Endometrium (tissue), 2 donors: ENCODE results near the gene CFI.
"Not testable (repeated sequence)": the region's sequence is repeated elsewhere in the genome, so short reads cannot be mapped to it uniquely, and the experiment has no call there.

Experiments
- FAIRE-seq: peaks from 2 replicates; lab custom pipeline; 2012; peaks lifted over from hg19 to GRCh38; lab: Jason Lieb, UNC
- donor health status: control.
- donor health status: control.

Gene CFI

DNA sequence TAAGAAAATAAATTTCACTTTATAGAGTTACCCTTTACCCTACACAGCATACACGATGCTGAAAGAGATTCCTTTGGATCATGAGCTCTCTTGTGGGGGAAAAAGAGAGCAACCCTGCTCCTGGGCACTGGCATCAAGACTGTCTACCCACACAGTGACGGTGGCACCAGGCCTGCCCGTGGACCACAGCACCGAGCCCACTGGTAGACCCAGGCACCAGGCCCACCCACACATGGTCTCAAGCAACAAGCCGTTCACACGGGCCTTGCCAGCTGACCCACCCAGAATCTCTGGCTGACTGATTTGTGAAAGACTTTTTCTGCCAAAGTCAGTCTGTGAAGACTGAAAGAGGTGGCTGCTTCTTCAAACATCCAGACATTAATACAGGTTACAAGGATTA, 6.7 kb downstream of the CFI start:
- no peak for FAIRE-seq

DNA sequence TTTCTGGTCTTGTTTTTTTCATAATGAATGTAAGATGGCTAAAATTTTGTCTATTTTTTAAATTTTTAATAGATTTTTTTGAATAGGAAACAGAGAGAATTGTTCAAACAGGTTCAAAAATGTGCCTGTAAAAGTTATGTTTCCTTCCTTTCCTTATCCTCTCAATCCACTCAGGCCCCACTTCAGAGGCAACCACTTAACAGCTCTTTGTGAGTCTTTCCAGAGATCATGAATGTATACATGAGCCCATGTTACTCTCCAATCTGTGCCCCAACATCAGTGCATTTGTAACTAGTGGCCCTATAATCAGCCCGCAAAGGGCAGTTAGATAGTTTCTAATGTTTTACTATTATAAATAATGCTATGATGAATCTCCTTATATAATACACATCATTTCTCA, 14.0 kb downstream of the CFI start:
- no peak for FAIRE-seq

DNA sequence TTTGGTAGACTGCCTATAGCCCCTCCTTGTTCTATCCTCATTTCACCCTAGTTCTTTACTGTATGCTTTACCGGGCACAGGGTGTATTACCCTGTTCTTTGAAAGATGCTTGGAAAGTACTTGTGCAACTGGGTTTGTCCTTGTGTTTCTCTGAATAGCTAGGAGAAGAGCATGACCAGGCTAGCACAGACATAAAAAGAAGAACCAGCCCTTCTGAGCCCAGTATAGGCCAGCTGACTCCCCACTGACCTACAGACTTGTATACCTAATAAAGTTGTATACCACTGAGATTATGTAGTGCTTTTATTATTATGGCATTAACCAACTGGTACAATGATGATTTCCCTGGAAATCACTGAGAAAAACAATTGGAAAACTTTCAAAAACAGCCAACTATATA, 15.0 kb downstream of the CFI start:
- FAIRE-seq: no peak

DNA sequence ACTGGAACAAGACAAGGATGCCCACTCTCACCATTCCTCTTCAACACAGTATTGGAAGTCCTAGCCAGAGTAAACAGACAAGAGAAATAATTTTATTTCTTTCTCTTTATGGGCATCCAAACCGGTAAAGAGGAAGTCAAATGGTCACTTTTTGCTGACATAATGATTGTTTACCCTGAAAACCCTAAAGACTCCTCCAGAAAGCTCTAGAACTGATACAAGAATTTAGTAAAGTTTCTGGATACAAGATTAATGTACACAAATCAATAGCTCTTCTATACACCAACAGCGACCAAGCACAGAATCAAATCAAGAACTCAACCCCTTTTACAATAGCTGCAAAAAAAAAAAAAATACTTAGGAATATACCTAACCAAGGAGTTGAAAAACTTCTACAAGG, 19.7 kb downstream of the CFI start:
- FAIRE-seq: not testable (repeated sequence)

DNA sequence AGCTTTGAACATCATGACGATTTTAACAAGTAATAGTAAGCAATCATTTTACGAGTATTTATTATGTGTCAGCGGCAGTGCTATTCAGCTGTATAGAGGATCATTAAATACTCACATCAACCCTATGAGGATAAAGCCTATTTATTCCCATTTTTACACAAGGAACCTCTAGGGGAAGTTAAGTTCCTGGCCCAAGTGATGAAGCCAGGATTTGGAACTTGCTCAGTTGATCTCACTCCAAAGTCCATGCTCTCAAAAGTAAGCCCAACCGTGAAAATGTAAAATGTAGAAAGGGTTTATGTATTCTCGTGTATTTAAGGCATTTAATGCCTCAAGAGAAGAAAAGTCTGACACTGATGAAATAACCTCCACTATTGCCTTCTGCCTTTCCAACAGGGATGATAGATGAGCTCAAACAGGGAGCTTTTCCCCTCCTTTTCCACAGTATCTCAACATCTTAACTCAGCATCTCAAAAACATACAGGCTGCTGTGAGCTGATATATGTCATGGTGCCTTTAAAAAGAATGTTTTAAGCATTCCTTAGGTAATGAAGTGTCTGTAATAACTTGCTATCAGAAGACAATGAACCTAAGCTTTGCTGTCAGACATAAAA, 36.9 kb downstream of the CFI start:
- no peak for FAIRE-seq

DNA sequence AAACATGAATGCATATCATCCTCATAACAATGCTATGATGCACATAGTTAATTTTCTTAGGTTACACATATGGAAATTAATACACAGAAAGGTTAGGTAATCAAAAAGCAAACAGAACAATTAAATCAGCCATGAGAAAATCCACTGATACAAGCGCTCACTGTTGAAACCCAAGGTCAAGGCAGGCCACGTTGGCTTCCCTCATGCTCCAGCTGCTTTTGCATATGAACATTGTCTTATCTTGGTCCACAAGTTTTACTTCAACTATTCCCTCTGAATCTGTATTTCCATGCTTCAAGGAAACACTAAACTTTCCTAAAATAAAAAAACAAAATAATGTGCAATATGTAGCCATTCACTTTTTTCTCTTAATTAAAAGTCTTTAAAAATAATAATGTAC, 37.4 kb downstream of the CFI start:
- FAIRE-seq: no peak

DNA sequence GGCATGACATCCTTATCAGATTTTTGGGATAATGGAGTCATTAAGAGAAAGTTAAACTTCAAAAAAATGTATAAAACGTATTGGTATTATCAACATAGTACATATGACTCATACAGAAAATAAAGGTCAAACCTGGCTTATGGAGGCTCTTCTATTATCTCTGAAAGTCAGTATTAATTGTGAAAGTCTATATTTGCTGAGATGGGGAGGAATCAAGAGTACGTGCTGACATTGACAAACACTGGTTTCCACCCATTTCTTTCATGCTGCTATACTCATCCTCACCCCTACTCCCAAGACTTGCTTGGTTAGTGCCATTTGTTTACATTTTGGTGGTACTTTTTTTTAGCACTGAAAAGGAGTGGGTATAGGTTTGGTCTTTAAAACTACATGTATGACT, 41.1 kb downstream of the CFI start:
- FAIRE-seq: no peak

DNA sequence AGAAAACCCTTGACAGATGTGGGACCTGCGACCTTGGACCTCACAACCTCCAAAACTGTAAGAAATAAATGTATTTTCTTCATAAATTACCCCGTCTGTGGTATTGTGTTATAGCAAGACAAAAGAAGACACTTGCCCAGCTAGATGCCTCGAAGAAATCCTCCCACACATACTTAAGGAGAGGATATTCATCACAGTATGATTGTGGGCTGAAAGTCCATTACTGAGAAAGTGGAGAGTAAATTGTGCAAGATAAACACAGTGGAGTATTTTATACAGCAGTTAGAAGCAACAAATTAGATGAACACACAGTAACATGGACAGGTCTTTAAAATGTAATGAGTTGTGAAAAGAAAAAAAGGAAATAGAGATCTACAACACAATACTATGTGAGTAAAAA, 46.1 kb downstream of the CFI start:
- no peak for FAIRE-seq

DNA sequence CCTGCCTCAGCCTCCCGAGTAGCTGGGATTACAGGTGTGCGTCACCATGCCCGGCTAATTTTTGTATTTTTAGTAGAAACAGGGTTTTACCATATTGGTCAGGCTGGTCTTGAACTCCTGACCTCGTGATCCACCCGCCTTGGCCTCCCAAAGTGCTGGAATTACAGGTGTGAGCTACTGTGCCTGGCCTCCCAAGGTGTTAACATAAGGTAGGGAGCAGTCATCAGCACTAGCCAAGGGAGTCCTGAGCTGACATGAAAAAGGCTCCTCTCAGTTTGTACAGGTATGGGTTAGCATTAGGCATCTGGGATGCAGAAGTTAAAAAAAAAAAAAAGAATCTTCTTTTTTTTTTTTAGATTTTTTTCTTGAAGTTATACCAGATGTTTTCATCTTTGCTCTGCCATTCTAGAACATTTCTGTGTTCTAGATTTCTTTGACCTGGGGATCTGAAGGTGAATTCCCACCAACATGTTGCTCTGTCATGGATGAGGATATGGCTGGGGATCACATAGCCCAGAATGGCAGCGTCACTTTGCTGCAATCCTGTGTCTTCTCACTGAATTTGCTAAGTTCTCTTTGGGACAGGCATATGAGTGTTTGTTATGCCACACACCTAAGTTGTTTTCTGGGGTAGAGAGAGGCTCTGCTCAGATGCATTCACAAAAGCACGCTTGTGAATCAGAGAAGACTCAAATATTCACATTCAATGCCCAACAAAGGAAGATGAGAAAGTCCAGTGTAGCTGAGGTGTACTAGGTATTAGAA, 47.5 kb downstream of the CFI start:
- no peak for FAIRE-seq

DNA sequence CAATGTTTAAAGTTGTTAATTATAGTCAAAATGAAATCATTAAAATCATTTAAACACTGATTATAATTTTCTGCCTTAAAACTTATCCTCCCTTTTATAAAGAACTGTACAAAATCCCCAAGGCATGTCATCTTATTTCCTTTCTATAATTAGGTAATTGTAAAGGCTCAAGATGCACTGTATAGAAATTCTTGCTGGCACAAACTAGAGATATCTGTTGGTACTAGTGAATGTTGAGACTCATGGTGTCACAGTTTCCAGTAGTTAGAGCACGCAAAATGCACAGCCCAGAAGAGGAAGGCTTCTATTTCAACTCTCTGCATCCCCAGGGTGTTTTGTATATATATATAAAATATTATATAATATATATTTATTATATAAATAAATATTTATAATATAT, 49.3 kb downstream of the CFI start:
- no peak for FAIRE-seq

DNA sequence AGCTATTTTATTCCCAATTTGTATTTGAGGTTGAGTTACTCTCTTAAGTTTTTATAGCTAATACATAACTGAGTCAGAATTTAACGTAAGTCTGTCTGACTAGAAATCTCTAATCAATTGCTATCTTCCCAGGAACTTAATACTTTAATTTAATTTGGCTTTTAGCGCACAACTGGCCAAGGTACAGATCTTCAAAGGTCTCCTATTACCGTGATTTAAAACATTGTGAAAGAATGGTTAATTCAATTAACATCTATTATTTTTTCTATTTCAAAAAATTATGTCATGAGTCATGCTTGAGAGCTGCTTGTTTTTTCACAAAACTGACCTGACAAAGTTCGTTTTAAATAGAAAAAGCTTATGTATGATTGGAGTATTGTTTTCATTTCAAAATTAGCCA, 49.9 kb downstream of the CFI start:
- FAIRE-seq: peak; percentile 63

DNA sequence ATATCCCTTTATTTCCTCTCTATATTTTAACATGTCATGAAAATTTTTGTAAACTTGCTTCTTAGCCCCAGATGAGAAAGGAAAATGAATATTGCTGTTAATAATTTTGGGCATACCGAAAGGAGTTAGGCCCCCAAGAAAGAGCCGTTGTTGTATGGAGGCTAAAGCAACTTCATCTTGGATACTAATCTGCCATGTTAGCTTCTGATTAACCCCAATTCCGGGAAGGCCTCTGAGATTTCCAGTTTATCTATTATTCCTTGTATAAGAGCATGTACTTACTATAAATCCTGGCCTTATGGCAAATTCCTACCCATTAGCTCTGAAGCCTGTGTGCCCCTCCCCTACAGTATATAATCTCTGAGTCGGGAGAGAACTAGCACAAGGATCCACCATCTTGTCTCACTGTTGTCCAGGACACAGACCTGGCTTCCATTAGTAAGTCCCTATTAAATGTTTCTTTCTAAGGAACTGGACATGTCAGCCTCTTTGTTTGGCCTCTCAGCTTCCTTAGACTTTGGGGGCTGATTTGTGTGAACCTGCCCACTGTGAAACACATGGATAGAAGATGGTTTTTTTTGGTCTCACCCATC, 51.1 kb downstream of the CFI start:
- no peak for FAIRE-seq

DNA sequence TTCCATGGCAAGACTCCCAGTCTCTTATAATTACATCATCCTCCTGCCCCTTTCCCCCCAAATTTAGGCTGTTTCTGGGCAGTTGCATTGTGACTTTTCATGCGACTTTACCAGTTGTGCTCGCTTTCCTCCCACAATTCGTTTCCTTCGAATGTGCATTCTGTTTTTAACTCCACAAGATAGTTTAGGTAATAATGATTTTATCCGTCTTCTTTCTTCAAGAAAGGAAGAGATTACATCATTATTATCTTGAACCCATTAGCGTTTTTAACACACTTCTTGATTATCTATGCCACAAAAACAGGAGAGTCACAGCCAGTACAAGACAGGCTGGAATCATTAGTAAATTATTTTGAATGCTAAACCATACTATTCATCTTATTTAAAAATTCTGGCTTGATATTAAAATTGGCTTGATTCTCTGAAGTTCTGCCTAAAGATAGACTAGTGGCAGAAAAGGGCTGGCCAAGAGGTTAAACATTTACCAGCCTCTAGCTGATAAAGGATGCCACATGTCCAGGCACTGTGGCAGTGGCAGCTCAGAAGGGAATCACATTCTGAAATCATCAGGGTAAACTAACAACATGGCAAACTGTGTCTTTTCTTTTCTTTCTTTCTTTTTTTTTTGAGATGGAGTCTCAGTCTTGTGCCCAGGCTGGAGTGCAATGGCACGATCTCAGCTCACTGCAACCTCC, 52.3 kb downstream of the CFI start:
- FAIRE-seq: no peak

DNA sequence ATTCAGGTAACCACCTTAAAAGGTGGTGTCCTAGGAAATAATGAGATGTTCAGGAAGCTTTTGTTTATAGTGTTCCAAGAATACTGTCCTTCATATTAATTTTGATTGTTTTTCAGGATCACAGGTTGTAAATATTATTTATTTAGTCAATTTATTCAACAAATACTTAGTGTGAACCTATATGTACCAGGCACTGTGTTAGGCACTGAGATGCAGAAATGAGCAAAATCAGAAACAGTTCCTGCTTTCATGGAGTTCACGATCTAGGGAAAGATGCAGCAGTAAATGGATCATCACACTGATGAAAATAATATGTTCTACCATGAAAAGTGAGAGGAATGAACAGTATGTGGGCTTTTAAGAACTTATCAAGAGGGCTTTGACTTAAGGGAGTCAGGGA, 53.7 kb downstream of the CFI start:
- no peak for FAIRE-seq

DNA sequence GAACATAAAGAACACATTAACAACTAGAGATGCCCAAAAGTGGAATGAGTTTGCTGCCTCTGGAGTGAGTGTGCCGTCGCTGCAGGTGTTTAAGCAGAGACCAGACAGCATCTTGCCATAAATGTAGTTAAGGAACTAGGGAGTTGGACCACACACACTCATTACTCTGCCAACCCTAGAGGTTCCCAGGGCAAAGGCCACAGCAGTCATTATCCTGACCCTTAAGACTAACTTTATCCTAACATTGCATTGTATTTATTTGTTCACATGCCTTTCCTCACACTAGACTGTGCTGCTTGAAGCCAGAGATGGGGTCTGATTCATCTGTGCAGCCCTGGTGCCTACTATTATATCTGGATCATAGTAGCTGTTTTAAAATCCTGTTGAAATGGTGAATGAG, 55.1 kb downstream of the CFI start:
- FAIRE-seq: no peak

DNA sequence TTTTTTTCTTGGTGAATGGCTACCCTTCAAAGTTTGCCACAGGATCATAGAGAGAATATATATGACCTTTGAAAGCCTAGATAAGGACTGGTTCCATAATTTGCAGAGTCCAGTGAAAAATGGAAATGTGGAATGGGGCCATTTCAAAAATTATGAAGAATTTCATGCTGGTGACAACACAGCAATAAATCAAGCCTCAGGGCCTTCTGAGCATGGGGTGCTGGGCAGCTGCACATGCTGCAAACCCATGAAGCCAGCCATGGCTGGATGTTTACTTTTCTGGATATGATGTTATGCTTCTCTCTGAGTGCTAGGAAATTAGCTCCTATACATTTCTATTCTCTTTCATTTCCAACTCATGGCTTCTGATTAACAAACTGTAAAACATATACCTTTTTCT, 56.0 kb downstream of the CFI start:
- FAIRE-seq: no peak

DNA sequence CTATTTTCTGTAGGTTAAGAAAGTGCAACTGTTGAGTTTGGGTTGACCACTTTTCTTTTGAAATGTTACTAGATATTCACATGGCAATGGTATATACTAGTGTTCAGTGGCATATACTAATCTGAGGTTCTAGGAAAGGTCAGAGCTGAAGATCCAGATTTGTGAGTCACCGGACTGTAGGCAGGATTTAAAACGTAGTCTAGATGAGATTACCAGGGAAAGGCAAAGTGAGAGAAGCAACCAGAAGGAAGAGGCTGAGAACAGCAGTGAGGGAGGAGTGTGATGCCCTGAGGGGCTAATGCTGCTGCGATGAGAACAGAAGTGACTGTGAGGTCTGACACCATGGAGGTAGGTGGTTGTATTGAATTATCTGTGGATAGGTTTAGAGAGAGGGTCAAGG, 62.3 kb downstream of the CFI start:
- no peak for FAIRE-seq

DNA sequence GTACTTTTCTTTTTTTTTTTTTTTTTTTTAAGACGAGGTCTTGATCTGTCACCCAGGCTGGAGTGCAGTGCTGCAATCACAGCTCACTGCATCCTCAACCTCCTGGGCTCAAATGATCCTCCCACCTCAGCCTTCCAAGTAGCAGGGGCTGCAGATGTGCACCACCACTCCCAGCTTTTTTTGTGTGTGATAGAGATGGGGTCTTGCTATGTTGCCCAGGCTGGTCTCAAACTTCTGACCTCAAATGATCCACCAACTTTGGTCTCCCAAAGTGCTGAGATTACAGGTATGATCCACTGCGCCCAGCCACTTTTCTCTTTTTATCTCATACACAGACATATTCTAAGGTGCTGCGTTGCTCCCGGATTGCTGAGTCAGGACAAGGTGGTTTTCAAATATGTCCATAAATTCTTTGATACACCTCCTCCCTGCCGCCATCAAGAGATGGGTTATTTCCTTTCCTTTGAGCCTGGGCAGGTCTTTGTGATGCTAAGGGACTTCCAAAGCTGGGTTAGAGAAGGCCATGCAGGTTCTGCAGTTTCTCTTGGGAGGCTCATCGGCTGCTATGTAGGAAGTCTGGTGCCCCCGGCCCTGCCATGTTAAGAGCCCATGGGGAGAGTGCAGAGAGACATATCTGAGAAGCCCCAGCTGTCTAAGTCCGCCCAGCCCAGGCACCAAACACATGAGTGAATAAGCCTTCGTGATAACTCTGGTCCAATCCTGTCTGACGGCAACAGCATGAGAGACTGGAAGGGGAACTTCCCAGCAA, 63.5 kb downstream of the CFI start:
- FAIRE-seq: no peak

DNA sequence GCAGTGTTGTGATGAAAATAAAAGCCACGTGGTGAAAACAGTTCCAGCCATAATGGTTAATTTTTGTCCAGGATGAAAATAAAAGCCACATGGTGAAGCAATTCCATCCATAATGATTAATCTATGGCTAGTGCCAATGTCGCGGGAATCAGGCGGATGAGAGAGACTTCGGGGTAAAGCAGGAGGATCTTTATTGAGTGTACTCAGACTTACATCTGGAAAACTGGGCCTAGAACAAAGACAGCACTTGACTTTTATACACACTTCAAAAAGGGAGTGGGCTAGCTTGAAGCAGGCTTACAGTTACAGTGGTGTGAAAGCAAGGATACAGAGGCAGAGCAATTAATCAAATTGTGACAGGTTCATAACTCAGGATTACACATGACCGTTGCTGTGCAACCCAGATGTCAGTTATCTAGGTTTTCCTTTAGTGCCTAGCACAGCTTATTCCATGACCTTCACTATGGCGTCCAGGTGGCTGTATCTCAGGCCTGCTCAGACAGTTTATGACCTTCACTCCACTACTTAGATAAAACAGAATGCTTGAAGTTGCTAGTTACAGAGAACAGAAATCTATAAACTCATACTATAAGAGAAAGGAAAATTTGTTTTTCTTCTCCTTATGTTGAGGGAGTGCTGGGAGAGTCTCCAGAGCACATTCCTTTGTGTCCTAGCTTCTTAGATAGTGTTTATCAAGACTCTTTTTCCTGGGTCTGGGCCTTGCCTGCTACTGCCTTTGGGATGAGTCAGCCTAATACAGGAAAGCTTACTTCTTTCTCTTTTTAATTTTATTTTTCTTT, 66.0 kb downstream of the CFI start:
- FAIRE-seq: no peak

DNA sequence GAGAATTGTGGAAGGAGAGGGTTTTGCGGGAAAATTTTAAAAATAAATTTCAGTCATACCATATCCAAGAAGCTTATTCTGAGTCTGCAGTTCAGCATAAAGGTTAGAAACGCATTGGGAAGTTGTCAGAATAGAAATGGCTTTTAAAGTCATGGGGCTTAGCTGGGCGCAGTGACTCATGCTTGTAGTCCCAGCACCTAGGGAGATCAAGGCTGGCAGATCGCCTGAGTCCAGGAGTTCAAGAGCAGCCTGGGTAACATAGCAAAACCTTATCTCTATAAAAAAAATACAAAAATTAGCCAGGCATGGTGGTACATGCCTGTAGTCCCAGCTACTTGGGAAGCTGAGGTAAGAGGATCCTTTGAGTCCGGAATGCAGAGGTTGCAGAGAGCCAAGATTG, 68.1 kb downstream of the CFI start:
- FAIRE-seq: no peak
